ENCODE measurements around the gene SLIT3.

DNA sequence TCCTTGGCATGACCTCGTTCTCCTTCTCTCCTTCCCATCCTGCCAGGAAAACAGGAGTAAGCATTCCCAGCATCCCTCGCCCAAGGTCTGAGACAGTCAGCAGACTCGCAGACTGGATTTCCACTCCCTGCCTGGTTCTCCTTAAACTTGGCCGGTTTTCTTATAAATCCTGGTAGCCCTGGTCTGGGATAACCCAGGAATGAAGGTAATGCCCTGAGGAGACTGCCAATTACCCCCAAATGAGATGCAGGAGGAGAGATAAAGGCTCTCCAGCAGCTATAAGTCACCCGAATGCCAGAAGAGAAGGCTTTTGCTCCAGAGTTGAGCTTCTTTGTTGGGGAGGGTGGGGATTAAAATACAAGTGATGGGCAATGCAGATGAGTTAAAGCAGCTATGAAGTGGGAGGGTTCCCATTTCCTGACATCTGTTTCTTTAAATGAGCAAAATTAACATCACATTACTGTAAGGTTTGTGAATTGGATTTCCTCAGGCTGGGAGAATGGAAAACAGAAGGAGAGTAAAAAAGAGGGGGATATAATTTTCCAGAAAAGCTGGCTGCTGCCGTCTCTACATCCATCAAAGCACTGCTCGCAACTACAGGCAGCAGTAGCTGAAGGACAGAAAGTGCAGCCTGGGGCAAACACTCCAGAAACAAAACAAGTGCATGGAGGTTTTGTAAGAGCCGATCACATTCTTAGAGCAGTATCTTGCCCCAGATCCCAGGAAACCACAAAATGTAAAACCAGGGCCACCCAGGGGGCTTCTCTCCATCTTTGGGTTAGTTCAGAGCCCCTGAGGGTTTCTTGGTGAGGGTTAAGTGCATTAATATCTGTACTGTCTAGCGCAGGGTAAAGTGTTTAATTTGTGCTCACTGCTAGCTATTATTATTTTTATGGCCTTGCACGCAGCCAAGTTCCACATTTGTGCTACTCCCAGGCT is 544.2 kb downstream of the SLIT3 start:
- TF ChIP-seq, protein P1, sequence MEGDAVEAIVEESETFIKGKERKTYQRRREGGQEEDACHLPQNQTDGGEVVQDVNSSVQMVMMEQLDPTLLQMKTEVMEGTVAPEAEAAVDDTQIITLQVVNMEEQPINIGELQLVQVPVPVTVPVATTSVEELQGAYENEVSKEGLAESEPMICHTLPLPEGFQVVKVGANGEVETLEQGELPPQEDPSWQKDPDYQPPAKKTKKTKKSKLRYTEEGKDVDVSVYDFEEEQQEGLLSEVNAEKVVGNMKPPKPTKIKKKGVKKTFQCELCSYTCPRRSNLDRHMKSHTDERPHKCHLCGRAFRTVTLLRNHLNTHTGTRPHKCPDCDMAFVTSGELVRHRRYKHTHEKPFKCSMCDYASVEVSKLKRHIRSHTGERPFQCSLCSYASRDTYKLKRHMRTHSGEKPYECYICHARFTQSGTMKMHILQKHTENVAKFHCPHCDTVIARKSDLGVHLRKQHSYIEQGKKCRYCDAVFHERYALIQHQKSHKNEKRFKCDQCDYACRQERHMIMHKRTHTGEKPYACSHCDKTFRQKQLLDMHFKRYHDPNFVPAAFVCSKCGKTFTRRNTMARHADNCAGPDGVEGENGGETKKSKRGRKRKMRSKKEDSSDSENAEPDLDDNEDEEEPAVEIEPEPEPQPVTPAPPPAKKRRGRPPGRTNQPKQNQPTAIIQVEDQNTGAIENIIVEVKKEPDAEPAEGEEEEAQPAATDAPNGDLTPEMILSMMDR (IDR thresholded peaks at IDR 0.05): no peak
- no peak for TF ChIP-seq POLR2A (IDR thresholded peaks at IDR 0.05)

Measured in stomach (tissue), 4 donors.